GM12878 (cell line): Measurements from ENCODE around the gene EDC4. TPM values are rescaled to one million over a fixed set of nuclear protein-coding genes. Genes with fewer than 3 reads are reported as not detected.

Experiments used
- ATAC-seq: fragments of 200-7000 bp; cut with Tn5 transposase; 3 replicates; pipeline ENCODE4 v1.9.1; 2020; ENCODE audit warnings: mild to moderate bottlenecking, moderate library complexity
- BruUV-seq: library from RNA; stranded (reverse); fragments of 400-500 nt; replicated peaks from 2 replicates; lab custom pipeline; 2021; lab: Mats Ljungman, UMichigan
- CTCF ChIA-PET: fragments of 300-600 bp; sonication (Branson Sonifier 250); formaldehyde crosslinking; extraction: SDS; loops from one replicate; lab custom pipeline; 2021; ENCODE audit warnings: inconsistent platforms; lab: Yijun Ruan, JAX
- POLR2A ChIA-PET: fragments of 350-600 bp; formaldehyde crosslinking; extraction: SDS; loops from one replicate; lab custom pipeline; 2021; ENCODE audit warnings: inconsistent platforms; lab: Charles Lee
- RAD21 ChIA-PET: fragments of 300-600 bp; sonication (Branson Sonifier 250); formaldehyde crosslinking; loops from one replicate; lab custom pipeline; 2023; ENCODE audit warnings: antibody characterized with exemption; ENCODE audit not compliant: unreplicated experiment; lab: Charles Lee
- SMC1A ChIA-PET: fragments of 300-600 bp; sonication (Branson Sonifier 250); formaldehyde crosslinking; loops from one replicate; lab custom pipeline; 2023; ENCODE audit not compliant: unreplicated experiment, uncharacterized antibody; lab: Charles Lee
- DNase-seq: peaks from one replicate; pipeline ENCODE4 v3.0.0-alpha.2; 2011; ENCODE audit warnings: low read depth, low spot score
- FAIRE-seq: peaks from 3 replicates; lab custom pipeline; 2011; peaks lifted over from hg19 to GRCh38; lab: Jason Lieb, UNC
- H2AFZ ChIP-seq: 2 replicates; pipeline ENCODE4 v1.6.0; 2011; ENCODE audit warnings: low read depth, low read length, control low read depth; ENCODE audit not compliant: control insufficient read depth
- H3K27ac ChIP-seq: 2 replicates; pipeline ENCODE4 v1.5.1; 2011; ENCODE audit warnings: control low read depth; ENCODE audit not compliant: control insufficient read depth, insufficient read depth
- H3K27me3 ChIP-seq, 2 experiments: replicated peaks in 1 of 2; 2 replicates each; pipeline versions ENCODE4 v1.6.0 to v1.6.1; 2011; ENCODE audit warnings: low read length in 1 of 2; ENCODE audit not compliant: control insufficient read depth in 2 of 2, insufficient read depth in 2 of 2
- H3K36me3 ChIP-seq, 2 experiments: 2 replicates each; pipeline ENCODE4 v1.5.1; 2011; ENCODE audit warnings: low read length in 1 of 2; ENCODE audit not compliant: control insufficient read depth in 2 of 2, insufficient read depth in 2 of 2
- H3K4me1 ChIP-seq: 2 replicates; pipeline ENCODE4 v1.6.1; 2011; ENCODE audit warnings: mild to moderate bottlenecking, low read length, moderate library complexity, mixed read lengths; ENCODE audit not compliant: control insufficient read depth, insufficient read depth
- H3K4me2 ChIP-seq: 2 replicates; pipeline ENCODE4 v1.6.0; 2011; ENCODE audit warnings: control low read depth; ENCODE audit not compliant: control insufficient read depth, insufficient read depth
- H3K4me3 ChIP-seq: fragments of 200-600 bp; sonication (generic); 2 replicates; pipeline ENCODE4 v1.5.1; 2016
- H3K79me2 ChIP-seq: 2 replicates; pipeline ENCODE4 v1.6.0; 2011; ENCODE audit warnings: low read length; ENCODE audit not compliant: control insufficient read depth, insufficient read depth
- H3K9ac ChIP-seq: 2 replicates; pipeline ENCODE4 v1.8.0; 2011; ENCODE audit warnings: low read length, control low read depth, mixed read lengths; ENCODE audit not compliant: control insufficient read depth, insufficient read depth
- H3K9me3 ChIP-seq: replicated peaks from 3 replicates; pipeline ENCODE4 v1.5.1; 2011; ENCODE audit warnings: mild to moderate bottlenecking, low read length; ENCODE audit not compliant: control insufficient read depth, insufficient read depth
- H4K20me1 ChIP-seq: 2 replicates; pipeline ENCODE4 v1.6.0; 2011; ENCODE audit not compliant: control insufficient read depth, insufficient read depth
- BACH1 ChIP-seq: fragments of 450-650 bp; IDR thresholded peaks from 2 replicates; pipeline ENCODE4 v1.6.1; 2017; ENCODE audit warnings: mild to moderate bottlenecking, borderline replicate concordance
- BHLHE40 ChIP-seq, 2 experiments: fragments of 450-650 bp in 1 of 2; IDR thresholded peaks; 2 replicates each; pipeline ENCODE4 v1.6.1; 2011 to 2017; ENCODE audit warnings: low read depth in 2 of 2, borderline replicate concordance in 1 of 2, improper control_type of control experiment in 1 of 2, low read length in 1 of 2, mild to moderate bottlenecking in 1 of 2
- IRF3 ChIP-seq: fragments of 450-650 bp; IDR thresholded peaks from 2 replicates; pipeline ENCODE4 v1.6.1; 2014; ENCODE audit warnings: mild to moderate bottlenecking
- MEF2B ChIP-seq: fragments of 450-650 bp; IDR thresholded peaks from 2 replicates; pipeline ENCODE4 v1.6.1; 2018; ENCODE audit warnings: mild to moderate bottlenecking, moderate library complexity; ENCODE audit not compliant: partially characterized antibody, poor library complexity, severe bottlenecking
- MTA3 ChIP-seq: IDR thresholded peaks from 2 replicates; pipeline ENCODE4 v1.6.1; 2012; ENCODE audit warnings: low read length, inconsistent platforms, borderline replicate concordance
- NFYB ChIP-seq: IDR thresholded peaks from 2 replicates; pipeline ENCODE4 v1.6.1; 2011; ENCODE audit warnings: low read depth, mild to moderate bottlenecking, low read length, improper control_type of control experiment, moderate library complexity; ENCODE audit not compliant: insufficient read depth
- NRF1 ChIP-seq: conservative IDR thresholded peaks from 2 replicates; pipeline ENCODE4 v1.6.1; 2011; ENCODE audit warnings: mild to moderate bottlenecking, low read depth, low read length, improper control_type of control experiment
- POLR2AphosphoS2 ChIP-seq: IDR thresholded peaks from 2 replicates; pipeline ENCODE4 v1.6.1; 2011; ENCODE audit warnings: low read depth, mild to moderate bottlenecking, low read length, improper control_type of control experiment, moderate library complexity
- RB1 ChIP-seq: fragments of 450-650 bp; formaldehyde crosslinking; IDR thresholded peaks from 2 replicates; pipeline ENCODE4 v1.6.1; 2017; ENCODE audit warnings: mild to moderate bottlenecking, borderline replicate concordance
- SMARCA5 ChIP-seq: fragments of 450-650 bp; IDR thresholded peaks from 2 replicates; pipeline ENCODE4 v1.6.1; 2017; ENCODE audit warnings: mild to moderate bottlenecking
- SMC3 ChIP-seq: IDR thresholded peaks from 2 replicates; pipeline ENCODE4 v1.6.1; 2011; ENCODE audit warnings: low read length, improper control_type of control experiment, borderline replicate concordance
- SREBF2 ChIP-seq: IDR thresholded peaks from 2 replicates; pipeline ENCODE4 v1.6.1; 2012; ENCODE audit warnings: mild to moderate bottlenecking, low read length
- TBL1XR1 ChIP-seq: IDR thresholded peaks from 2 replicates; pipeline ENCODE4 v1.6.1; 2012; ENCODE audit warnings: low read depth, low read length, improper control_type of control experiment
- ZBTB33 ChIP-seq: fragments of 450-650 bp; IDR thresholded peaks from 2 replicates; pipeline ENCODE4 v1.6.1; 2017; ENCODE audit warnings: mild to moderate bottlenecking
- WGBS: methylation state at CpG from one replicate; pipeline ENCODE4 v1.1.6; 2016; ENCODE audit warnings: low lambda C conversion rate; ENCODE audit not compliant: insufficient replicate concordance, insufficient coverage; ENCODE audit errors: missing lambda C conversion rate; 5-methylcytosine and 5-hydroxymethylcytosine counted together
- in situ Hi-C: fragments of 300-500 bp; cut with MboI; formaldehyde crosslinking; loops from 9 replicates; pipeline ENCODE4 v1.14.3; 2018; ENCODE audit warnings: mixed read lengths
- intact Hi-C: fragments of 100-400 bp; cut with micrococcal nuclease; formaldehyde crosslinking; loops from one replicate; pipeline ENCODE4 v1.14.2; 2022; ENCODE audit not compliant: unreplicated experiment
- polyA plus RNA-seq, 11 experiments: library from polyadenylated mRNA; depleted of rRNA in 4 of 11; unstranded in 6 of 11; stranded (reverse) in 5 of 11; fragments of >200 nt; fragmentation: Nextera tagmentation in 4 of 11; fragmentation: Illumina TruSeq in 1 of 11; extraction: Ambion mirVana in 4 of 11; extraction: Trizol in 1 of 11; gene quantifications; 1 replicate in 1 of 11; 2 replicates in 10 of 11; pipeline versions ENCODE4 v1.2.1 to v1.2.3, GENCODE V29; 2011 to 2016; ENCODE audit warnings: inconsistent platforms in 2 of 11, missing spikeins in 2 of 11, low read depth in 1 of 11
- total RNA-seq, 4 experiments: library from RNA; depleted of rRNA in 3 of 4; stranded (reverse); fragments of >200 nt in 3 of 4; fragmentation: Illumina TruSeq in 1 of 4; extraction: Trizol in 1 of 4; gene quantifications; 2 replicates each; pipeline versions ENCODE4 v1.2.1 to v1.2.3, GENCODE V29; 2013 to 2021
- TF ChIP-seq, protein P1 (sequence below): fragments of 450-650 bp; IDR thresholded peaks from 2 replicates; pipeline ENCODE4 v1.6.1; 2017; ENCODE audit warnings: low read depth, mild to moderate bottlenecking, moderate library complexity
- TF ChIP-seq, protein P2 (sequence below): IDR thresholded peaks from 2 replicates; pipeline ENCODE4 v1.6.1; 2012; ENCODE audit warnings: low read length, inconsistent platforms

EDC4 gene
- total and polyA plus RNA-seq, 10 of the 15 experiments (the other 5 are each of a cell fraction or from before 2014, with no cell fraction given): 1.2 to 86.0 (median 53.4) TPM

DNA sequence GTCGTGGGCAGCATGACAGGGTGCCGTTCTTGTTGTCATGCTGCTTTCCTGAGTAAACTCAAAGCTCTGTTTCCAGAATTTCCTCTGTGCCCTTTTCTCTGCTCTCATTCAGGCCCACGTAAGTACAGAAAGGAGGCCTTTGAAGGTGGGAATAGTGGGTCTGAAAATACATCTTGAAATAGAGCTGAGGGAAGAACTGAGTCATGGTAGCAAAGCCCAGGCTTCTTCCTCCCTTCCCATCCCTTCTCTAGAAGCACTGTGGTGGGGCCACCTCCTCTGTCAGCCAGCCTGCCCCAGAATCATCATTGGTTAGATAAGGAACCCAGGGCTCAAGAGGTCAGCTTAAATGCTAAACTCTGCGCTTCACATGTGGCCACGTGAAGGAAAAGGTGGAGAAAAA is 49.4 kb downstream of the EDC4 start (continued):
- TF ChIP-seq BACH1 (no peak), RB1 (no peak)

- ChIA-PET POLR2A (no interaction called here), SMC1A (no interaction called here), CTCF (interaction anchor here (0.5 to 1.2 kb wide), 2 partner anchors 18 to 437 kb away, joined by 3 to 9 read pairs; no protein-coding TSS in a partner anchor), RAD21 (no interaction called here)
- WGBS: 72% methylated on average over 8 of the region's 8 CpGs
- no peaks in the 10 kb centered on the region for H3K79me2 ChIP-seq
- FAIRE-seq: no peak
- no peak overlapping the region for H3K27ac ChIP-seq
- no peaks in the 10 kb centered on the region for H3K9me3 ChIP-seq
- H3K4me3 ChIP-seq: no peak overlapping the region
- no TSS peak for BruUV-seq
- H3K36me3 ChIP-seq: peaks cover 0 to 5% of the 10 kb centered on the region in 2 experiments; a peak in 2 of 4 replicates
- DNase-seq: no peak
- H3K4me2 ChIP-seq: no peak overlapping the region
- H2AFZ ChIP-seq: no peak overlapping the region
- H4K20me1 ChIP-seq: no peaks in the 10 kb centered on the region
- no peak overlapping the region for H3K9ac ChIP-seq
- no peaks in the 10 kb centered on the region; the same call in 1 of the 2 replicates for H3K4me1 ChIP-seq
- ATAC-seq: no peak
- in situ Hi-C loops (no loop called here), intact Hi-C loops (loop anchor here (10.0 kb wide), 1 partner anchor 398 kb away; the partner anchor contains the start of gene RIPOR1)
- H3K27me3 ChIP-seq: no peaks in the 10 kb centered on the region
- no peak for TF ChIP-seq IRF3
- TF ChIP-seq MEF2B: no peak
- TF ChIP-seq SMARCA5: no peak
- no peak for TF ChIP-seq NRF1
- TF ChIP-seq, protein P1, sequence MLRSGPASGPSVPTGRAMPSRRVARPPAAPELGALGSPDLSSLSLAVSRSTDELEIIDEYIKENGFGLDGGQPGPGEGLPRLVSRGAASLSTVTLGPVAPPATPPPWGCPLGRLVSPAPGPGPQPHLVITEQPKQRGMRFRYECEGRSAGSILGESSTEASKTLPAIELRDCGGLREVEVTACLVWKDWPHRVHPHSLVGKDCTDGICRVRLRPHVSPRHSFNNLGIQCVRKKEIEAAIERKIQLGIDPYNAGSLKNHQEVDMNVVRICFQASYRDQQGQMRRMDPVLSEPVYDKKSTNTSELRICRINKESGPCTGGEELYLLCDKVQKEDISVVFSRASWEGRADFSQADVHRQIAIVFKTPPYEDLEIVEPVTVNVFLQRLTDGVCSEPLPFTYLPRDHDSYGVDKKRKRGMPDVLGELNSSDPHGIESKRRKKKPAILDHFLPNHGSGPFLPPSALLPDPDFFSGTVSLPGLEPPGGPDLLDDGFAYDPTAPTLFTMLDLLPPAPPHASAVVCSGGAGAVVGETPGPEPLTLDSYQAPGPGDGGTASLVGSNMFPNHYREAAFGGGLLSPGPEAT: no peak
- no peak for TF ChIP-seq POLR2AphosphoS2
- no peak for TF ChIP-seq SMC3
- no peak for TF ChIP-seq NFYB
- TF ChIP-seq, protein P2, sequence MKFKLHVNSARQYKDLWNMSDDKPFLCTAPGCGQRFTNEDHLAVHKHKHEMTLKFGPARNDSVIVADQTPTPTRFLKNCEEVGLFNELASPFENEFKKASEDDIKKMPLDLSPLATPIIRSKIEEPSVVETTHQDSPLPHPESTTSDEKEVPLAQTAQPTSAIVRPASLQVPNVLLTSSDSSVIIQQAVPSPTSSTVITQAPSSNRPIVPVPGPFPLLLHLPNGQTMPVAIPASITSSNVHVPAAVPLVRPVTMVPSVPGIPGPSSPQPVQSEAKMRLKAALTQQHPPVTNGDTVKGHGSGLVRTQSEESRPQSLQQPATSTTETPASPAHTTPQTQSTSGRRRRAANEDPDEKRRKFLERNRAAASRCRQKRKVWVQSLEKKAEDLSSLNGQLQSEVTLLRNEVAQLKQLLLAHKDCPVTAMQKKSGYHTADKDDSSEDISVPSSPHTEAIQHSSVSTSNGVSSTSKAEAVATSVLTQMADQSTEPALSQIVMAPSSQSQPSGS: no peak
- no peak for TF ChIP-seq ZBTB33
- no peak for TF ChIP-seq SREBF2
- no peak for TF ChIP-seq MTA3
- TF ChIP-seq BHLHE40 (IDR thresholded peaks at IDR 0.05; ENCODE audit: borderline replicate concordance in 1 of 2, low read depth in 2 of 2, low read length in 1 of 2): no peak
- TF ChIP-seq TBL1XR1: no peak
Measured at GRCh38 chr16:67922740-67923139, 49.9 kb downstream of the EDC4 start.
